Naive thymus-derived CD8-positive, alpha-beta T cell (primary cell): Measurements from ENCODE around the gene UBE2A. TPM values are rescaled to one million over a fixed set of nuclear protein-coding genes. Genes with fewer than 3 reads are reported as not detected.

Experiments used
- ATAC-seq, 2 donors: fragments of 150-1000 bp; cut with Tn5 transposase in 1 of 2; sonication (Bioruptor Pico), chemical (Tn5 transposase) in 1 of 2; 1 replicate in 1 of 2; 2 replicates in 1 of 2; pipeline ENCODE4 v1.10.0; 2021; ENCODE audit warnings: mild to moderate bottlenecking in 2 of 2, moderate library complexity in 2 of 2
- POLR2A ChIA-PET: fragments of 350-600 bp; sonication (Branson Sonifier 250); formaldehyde crosslinking; loops from one replicate; lab custom pipeline; 2021; ENCODE audit warnings: antibody characterized with exemption; lab: Charles Lee
- DNase-seq, 10 donors: peaks; one replicate each; pipeline versions ENCODE4 v3.0.0 to v3.0.0-alpha.2; 2020 to 2022
- H3K27ac Mint-ChIP-seq, 10 donors: one replicate each; pipeline ENCODE4 v1.8.0; 2020 to 2022; ENCODE audit warnings: mild to moderate bottlenecking in 10 of 10, mixed read lengths in 10 of 10, moderate library complexity in 4 of 10, inconsistent platforms in 1 of 10
- H3K27me3 Mint-ChIP-seq, 5 donors: one replicate each; pipeline ENCODE4 v1.8.0; 2021 to 2022; ENCODE audit warnings: mixed read lengths in 5 of 5
- H3K36me3 Mint-ChIP-seq, 3 donors: one replicate each; pipeline ENCODE4 v1.8.0; 2020 to 2022; ENCODE audit warnings: mixed read lengths in 3 of 3, mild to moderate bottlenecking in 2 of 3, inconsistent platforms in 1 of 3
- H3K4me1 Mint-ChIP-seq, 4 donors: one replicate each; pipeline ENCODE4 v1.8.0; 2021 to 2022; ENCODE audit warnings: mixed read lengths in 4 of 4
- H3K4me3 Mint-ChIP-seq, 10 donors: one replicate each; pipeline ENCODE4 v1.8.0; 2020 to 2022; ENCODE audit warnings: mild to moderate bottlenecking in 10 of 10, mixed read lengths in 10 of 10, moderate library complexity in 6 of 10, inconsistent platforms in 1 of 10
- H3K9me3 Mint-ChIP-seq, 9 donors: one replicate each; pipeline ENCODE4 v1.8.0; 2020 to 2022; ENCODE audit warnings: mixed read lengths in 9 of 9, mild to moderate bottlenecking in 3 of 9, inconsistent platforms in 1 of 9, moderate library complexity in 1 of 9
- polyA plus RNA-seq, 3 donors: library from polyadenylated mRNA; unstranded; fragments of 300-500 nt; fragmentation: Illumina TruSeq; gene quantifications; one replicate each; pipeline ENCODE4 v1.2.3, GENCODE V29; 2021
- total RNA-seq, 8 experiments: library from RNA in 2 of 8; stranded (reverse) in 2 of 8; gene quantifications; one replicate each; pipeline ENCODE4 v1.2.3 and lab custom pipeline; 2021 to 2026

The UBE2A gene
- total and polyA plus RNA-seq, 5 experiments from 2014 or later = 31.5 to 43.5 (median 41.0) TPM

DNA sequence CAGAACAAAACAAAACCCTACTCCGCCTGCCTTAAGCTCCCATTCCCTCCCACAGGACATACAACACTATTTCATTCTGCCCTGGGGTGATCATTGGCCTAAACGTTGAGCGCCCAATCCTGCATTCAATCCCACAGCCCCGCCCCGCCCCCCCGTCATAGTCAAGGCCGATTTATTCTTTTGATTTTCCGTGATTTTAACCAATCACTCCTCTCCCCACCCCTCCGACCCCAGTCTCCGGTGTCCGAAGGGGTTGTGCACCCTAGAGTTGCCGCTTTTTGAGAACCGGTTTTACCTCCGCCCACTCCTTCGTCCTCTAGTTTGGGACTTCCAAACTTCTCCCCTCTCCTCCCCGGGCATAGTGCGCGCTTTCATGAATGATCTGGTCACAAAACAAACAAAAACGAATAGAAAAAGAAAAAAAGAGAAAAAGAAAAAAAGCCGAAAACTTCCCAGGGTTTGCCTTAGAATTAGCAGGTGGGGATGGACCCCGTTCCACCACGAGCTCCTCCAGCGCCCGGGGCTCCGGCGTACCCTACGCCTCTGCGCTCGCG is 446 bp upstream of the UBE2A start:
- H3K4me3 Mint-ChIP-seq = peak overlapping the region; percentile 80 to 94 (median 88)
- DNase-seq (peak in 2 of 10 donors; percentile 3 to 11), ATAC-seq (peak; percentile 2 to 5)
- POLR2A ChIA-PET = interaction anchor here (0.5 to 3.5 kb wide), 9 partner anchors 8 to 217 kb away, joined by 3 to 29 read pairs (median 7); partner anchors contain the start of genes NKRF, RPL39, SEPTIN6 and SLC25A5
- peak overlapping the region; percentile 77 to 97 (median 88) for H3K27ac Mint-ChIP-seq
- H3K4me1 Mint-ChIP-seq = peaks cover 4 to 25% (median 16%) of the 10 kb centered on the region in 4 donors
- peaks cover 0 to 4% (median 0%) of the 10 kb centered on the region in 9 donors for H3K9me3 Mint-ChIP-seq
- H3K27me3 Mint-ChIP-seq = no peaks in the 10 kb centered on the region
- H3K36me3 Mint-ChIP-seq = peaks cover 0 to 5% (median 4%) of the 10 kb centered on the region in 3 donors

DNA sequence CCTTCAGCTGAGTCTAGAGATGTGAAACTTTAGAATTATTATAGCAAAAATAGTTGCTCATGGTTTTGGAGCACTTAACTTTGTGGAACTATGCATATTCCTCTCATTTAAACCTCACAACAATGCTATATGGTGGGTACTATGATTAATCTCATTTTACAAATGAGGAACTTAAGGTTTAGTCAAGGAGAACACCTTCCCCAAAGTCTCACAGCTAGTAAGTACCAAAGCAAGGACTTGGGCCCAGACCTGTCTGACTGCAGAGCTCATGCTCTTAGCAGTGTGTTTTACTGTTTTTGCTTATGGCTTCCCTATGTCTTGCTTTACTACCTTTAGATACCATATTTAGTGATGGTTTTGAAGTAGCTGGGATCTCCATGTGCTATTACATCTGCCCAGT is 5.1 kb downstream of the UBE2A start:
- POLR2A ChIA-PET = interaction anchor here (0.6 kb wide), 1 partner anchor 38 kb away, joined by 6 read pairs; no protein-coding TSS in a partner anchor
- H3K4me3 Mint-ChIP-seq = no peak overlapping the region
- peaks cover 0 to 4% (median 0%) of the 10 kb centered on the region in 9 donors for H3K9me3 Mint-ChIP-seq
- H3K27me3 Mint-ChIP-seq = no peaks in the 10 kb centered on the region
- no peak for ATAC-seq
- peaks cover 0 to 10% (median 0%) of the 10 kb centered on the region in 3 donors for H3K36me3 Mint-ChIP-seq
- peak overlapping the region in 1 of 10 donors; percentile 19 for H3K27ac Mint-ChIP-seq
- no peak for DNase-seq
- H3K4me1 Mint-ChIP-seq = peaks cover 0 to 36% (median 9%) of the 10 kb centered on the region in 4 donors

DNA sequence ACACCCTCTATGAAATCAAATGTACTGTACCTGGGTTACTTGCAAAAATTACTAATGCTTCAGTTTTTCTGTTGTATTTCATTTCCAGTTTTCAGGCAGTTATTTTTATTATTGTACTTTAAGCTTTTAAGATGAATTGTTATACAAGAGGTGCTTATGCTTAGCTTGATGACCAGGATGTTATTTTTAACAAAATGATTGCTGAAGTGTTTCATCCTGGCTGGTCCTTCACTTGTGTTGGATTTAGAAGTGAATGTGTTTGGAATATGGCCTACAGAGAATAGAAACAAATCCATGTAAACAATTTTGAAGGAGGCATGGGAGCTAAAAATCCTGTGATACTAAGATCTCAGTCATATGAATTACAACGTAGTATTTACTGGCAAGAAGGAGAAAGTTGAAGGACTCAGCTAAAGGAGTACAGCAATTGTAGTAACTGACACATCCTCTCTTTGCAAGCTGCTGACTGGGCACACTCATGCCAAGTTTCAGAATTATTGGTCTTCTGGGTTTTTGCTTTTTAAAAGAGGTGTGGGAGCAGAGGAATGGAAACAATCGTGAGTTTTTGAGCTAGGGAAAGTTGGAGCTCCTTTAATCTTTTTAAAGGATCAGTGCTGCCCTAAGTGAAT is 9.2 kb downstream of the UBE2A start:
- H3K27ac Mint-ChIP-seq = peak overlapping the region in 4 of 10 donors; percentile 14 to 65 (median 50)
- no peak for ATAC-seq

DNA sequence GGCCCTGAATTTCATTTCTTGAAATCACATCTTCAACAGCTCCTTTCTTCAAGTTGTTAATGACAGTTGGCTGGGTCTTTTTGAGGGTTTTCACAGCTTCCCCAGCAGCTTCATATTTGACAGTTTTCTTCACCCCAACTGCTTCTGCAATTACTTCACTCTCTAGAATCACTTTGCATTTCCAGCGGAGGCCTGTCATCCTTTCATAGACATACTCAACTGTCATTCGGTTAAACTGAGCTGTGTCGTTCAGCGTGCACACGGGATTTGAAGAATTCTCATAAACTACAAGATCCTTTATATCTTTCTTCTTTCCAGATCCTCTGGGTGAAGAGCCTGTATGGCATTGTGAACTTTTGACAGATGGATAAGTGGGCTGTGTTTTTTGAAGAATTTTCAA is 15.4 kb downstream of the UBE2A start:
- peak overlapping the region in 1 of 10 donors; percentile 25 for H3K27ac Mint-ChIP-seq
- no peaks in the 10 kb centered on the region for H3K27me3 Mint-ChIP-seq
- H3K36me3 Mint-ChIP-seq = peaks cover 3 to 58% (median 15%) of the 10 kb centered on the region in 3 donors
- ATAC-seq (no peak), DNase-seq (no peak)
- H3K4me3 Mint-ChIP-seq = no peak overlapping the region
- POLR2A ChIA-PET = no interaction called here
- H3K9me3 Mint-ChIP-seq = no peaks in the 10 kb centered on the region
- H3K4me1 Mint-ChIP-seq = peaks cover 0 to 3% (median 0%) of the 10 kb centered on the region in 4 donors

More for the DNA sequence above, 9.2 kb downstream of the UBE2A start:
- H3K27me3 Mint-ChIP-seq = no peaks in the 10 kb centered on the region
- DNase-seq = no peak
- H3K4me3 Mint-ChIP-seq = no peak overlapping the region
- peaks cover 0 to 20% (median 3%) of the 10 kb centered on the region in 4 donors for H3K4me1 Mint-ChIP-seq
- POLR2A ChIA-PET = interaction anchor here (2.0 kb wide), 1 partner anchor 22 kb away, joined by 7 read pairs; no protein-coding TSS in a partner anchor
- peaks cover 0 to 12% (median 0%) of the 10 kb centered on the region in 3 donors for H3K36me3 Mint-ChIP-seq
- H3K9me3 Mint-ChIP-seq = no peaks in the 10 kb centered on the region

DNA sequence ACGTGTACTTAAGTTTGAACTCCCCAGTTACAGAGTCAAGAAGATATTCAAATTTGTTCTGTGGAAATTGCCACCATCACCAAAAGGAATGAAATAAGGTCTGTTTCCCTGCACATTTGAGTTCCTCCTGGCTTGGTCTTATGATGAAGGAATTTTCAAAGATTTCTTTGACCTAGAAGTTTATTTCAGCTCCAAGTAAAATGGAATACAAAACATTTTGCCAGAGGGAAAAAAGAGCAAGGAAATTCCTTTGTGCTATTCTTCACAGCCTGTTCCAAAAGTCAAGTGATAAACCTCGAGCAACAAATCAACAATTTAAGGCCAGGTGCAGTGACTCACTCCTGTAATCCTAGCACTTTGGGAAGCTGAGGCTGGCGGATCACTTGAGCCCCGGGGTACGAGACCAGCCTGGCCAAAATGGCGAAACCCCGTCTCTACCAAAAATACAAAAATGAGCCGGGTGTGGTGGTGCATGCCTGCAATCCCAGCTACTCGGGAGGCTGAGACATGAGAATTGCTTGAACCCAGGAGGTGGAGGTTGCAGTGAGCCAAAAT is 28.4 kb downstream of the UBE2A start:
- peak overlapping the region in 2 of 10 donors; percentile 3 to 35 for H3K27ac Mint-ChIP-seq
- DNase-seq (no peak), ATAC-seq (no peak)
- H3K9me3 Mint-ChIP-seq = no peaks in the 10 kb centered on the region
- peaks cover 12 to 48% (median 35%) of the 10 kb centered on the region in 4 donors for H3K4me1 Mint-ChIP-seq
- H3K4me3 Mint-ChIP-seq = peak overlapping the region in 1 of 10 donors; percentile 33
- H3K36me3 Mint-ChIP-seq = peaks cover 0 to 26% (median 0%) of the 10 kb centered on the region in 3 donors
- POLR2A ChIA-PET = interaction anchor here (0.6 to 0.7 kb wide), 2 partner anchors 154 to 182 kb away, joined by 3 read pairs; no protein-coding TSS in a partner anchor
- H3K27me3 Mint-ChIP-seq = no peaks in the 10 kb centered on the region

DNA sequence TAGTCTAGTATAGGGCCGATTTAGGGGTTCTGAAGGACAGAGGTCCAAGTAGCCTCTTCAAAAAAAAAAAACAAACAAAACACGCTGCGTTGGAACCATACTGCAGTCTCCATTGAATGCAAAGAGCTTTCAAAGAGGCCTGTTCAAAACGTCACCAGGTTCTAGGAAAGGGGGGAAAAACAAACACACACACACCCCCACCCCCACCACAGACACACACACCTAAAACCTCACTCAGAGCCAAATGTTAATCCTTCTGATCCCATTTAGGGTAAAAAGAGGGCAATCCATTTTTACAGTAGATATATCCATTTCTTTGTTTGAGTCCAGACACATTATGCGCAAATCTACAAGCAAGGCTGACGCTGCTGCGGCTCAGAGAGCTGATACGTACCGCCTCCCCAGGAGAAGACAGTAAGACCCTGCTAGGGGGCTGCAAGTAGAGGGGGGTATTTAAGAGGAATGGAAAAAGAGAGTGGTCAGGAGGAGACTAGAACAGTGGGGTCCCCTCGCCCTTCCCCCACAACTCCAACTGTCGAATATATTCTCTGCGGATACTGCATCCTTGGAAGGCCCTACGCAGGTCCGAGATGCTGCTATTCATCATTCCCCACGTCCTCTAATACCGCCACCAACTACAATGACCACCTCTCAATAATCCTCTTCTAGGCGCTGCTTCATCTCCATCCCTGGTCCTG is 30.6 kb downstream of the UBE2A start:
- H3K36me3 Mint-ChIP-seq = peaks cover 0 to 21% (median 0%) of the 10 kb centered on the region in 3 donors
- no peaks in the 10 kb centered on the region for H3K9me3 Mint-ChIP-seq
- ATAC-seq (no peak), DNase-seq (peak in 2 of 10 donors; percentile 5 to 13)
- H3K4me1 Mint-ChIP-seq = peaks cover 11 to 42% (median 29%) of the 10 kb centered on the region in 4 donors
- H3K27ac Mint-ChIP-seq = peak overlapping the region; percentile 81 to 98 (median 95)
- POLR2A ChIA-PET = interaction anchor here (0.9 to 3.2 kb wide), 7 partner anchors 22 to 187 kb away, joined by 3 to 29 read pairs (median 6); partner anchors contain the start of genes RPL39, SEPTIN6 and UBE2A
- no peaks in the 10 kb centered on the region for H3K27me3 Mint-ChIP-seq
- peak overlapping the region; percentile 87 to 98 (median 92) for H3K4me3 Mint-ChIP-seq

DNA sequence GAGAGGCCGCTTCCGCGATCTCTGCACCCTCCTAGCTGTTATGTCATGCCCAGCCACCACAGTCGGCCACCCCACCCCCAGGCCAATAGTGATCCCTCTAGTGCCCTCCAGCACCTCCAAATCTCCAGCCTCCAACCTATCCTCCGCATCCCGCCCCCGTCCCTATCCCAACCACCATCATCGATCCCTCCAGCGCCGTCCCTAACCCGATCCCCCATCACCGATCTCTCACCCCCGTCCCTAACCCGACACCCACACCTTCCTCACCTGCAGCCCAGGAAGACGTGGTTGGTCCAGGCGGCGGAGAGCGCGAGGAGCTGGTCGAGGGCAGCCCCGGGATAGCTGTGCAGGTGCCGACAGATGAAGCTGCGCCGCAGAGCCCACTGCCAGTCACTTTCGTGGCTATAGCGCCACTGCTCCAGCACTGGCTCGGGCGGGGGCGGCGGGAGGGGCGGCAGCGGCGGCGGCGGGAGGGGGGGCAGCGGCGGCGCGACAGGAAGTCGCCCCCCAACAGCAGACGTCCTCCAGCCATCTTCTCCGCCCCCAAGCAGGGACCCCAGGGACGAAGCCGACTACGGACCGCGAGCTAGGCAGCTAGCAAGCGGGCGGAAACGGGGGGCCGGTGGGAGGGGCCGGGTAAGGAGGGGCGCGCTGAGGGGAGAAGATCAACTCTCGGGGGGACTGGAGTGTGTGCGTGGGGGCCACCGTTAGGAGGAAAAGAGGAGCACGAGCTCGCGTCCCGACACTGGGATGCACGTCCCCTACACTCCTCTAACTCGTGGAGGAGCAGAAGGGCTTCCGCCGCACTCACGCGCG is 31.3 kb downstream of the UBE2A start:
- POLR2A ChIA-PET = interaction anchor here (0.5 to 3.2 kb wide), 18 partner anchors 12 to 246 kb away, joined by 3 to 29 read pairs (median 4); partner anchors contain the start of genes RPL39, SEPTIN6, SLC25A5 and STEEP1
- Mint-ChIP-seq H3K4me3 (peak overlapping the region; percentile 87 to 98 (median 94)), H3K9me3 (no peaks in the 10 kb centered on the region)

DNA sequence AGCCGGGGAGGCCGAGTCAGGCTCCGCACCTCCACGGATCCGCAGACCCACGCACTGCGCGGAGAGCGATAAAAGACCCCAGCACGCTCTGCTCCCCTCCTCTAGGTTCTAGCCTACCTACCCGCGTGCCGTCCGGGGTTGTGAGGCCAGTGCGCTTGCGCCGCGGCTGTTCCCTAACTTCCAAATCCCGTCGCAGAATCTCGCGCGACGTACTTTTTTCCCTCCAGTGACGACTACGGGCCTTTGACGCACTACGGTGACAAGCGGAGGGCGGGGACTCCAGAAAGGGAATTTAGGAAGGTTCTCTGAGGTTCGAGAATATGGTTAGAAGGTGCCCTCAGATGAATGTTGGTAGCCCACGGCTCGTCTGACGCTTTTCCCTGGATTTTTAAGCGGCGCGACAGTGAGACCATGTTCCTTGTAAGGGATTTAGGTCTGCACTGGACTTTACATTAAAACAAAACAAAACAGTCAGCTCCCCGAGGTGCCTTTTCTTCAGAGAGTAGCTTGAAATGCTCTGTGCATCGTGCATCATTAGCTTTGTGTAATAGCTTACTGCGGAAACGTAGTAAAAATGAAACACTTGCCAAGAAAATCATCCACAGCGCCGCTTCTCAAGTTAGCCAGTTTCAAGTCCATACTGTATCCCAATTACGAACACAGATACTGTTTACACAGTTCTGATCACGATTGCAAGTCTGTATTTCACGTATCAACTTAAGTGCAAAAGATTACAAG is 32.1 kb downstream of the UBE2A start, which contains the start of gene NKRF:
Gene NKRF (minus strand): TSS at position 145 of the 738 bp plus-strand sequence.
- POLR2A ChIA-PET = interaction anchor here (0.7 to 3.2 kb wide), 13 partner anchors 13 to 185 kb away, joined by 3 to 29 read pairs (median 5); partner anchors contain the start of genes RPL39, STEEP1 and UBE2A
- peak; percentile 79 to 82 for ATAC-seq

More for the DNA sequence above, 31.3 kb downstream of the UBE2A start:
- Mint-ChIP-seq H3K27me3 (no peaks in the 10 kb centered on the region), H3K27ac (peak overlapping the region; percentile 94 to 99 (median 98)), H3K4me1 (peaks cover 12 to 48% (median 34%) of the 10 kb centered on the region in 4 donors), H3K36me3 (peaks cover 0 to 18% (median 0%) of the 10 kb centered on the region in 3 donors)
- DNase-seq (peak in 8 of 10 donors; percentile 34 to 82 (median 56)), ATAC-seq (peak; percentile 60 to 71)

DNA sequence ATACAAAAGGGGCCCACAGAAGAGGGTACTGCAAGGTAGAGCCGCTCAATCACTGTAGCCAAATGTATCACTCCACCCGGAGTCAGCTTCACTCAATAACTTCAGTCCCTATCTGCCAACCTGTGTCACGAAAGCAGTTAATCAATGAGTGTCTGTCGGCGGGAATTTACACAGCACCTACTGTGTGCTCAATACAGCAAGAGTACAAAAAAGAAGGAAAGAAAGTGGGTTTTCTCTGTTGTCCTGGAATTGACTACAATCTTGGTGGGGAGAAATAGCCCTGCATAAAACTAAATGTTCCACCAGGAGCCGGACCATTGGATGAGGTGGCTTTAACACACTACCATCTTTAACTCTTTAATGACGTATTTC is 32.6 kb downstream of the UBE2A start:
- no peaks in the 10 kb centered on the region for H3K27me3 Mint-ChIP-seq
- peak overlapping the region; percentile 87 to 98 (median 94) for H3K4me3 Mint-ChIP-seq
- peak overlapping the region; percentile 94 to 99 (median 98) for H3K27ac Mint-ChIP-seq
- no peaks in the 10 kb centered on the region for H3K9me3 Mint-ChIP-seq
- POLR2A ChIA-PET = interaction anchor here (0.5 to 3.2 kb wide), 4 partner anchors 33 to 262 kb away, joined by 3 to 29 read pairs (median 10); partner anchors contain the start of genes RPL39 and UBE2A
- ATAC-seq (no peak), DNase-seq (no peak)
- peaks cover 11 to 46% (median 33%) of the 10 kb centered on the region in 4 donors for H3K4me1 Mint-ChIP-seq
- H3K36me3 Mint-ChIP-seq = peaks cover 0 to 10% (median 0%) of the 10 kb centered on the region in 3 donors

More for the DNA sequence above, 32.1 kb downstream of the UBE2A start, which contains the start of gene NKRF:
- Mint-ChIP-seq H3K27ac (peak within 1 kb of the TSS; percentile 94 to 99 (median 98)), H3K27me3 (no peaks in the 10 kb centered on the region), H3K9me3 (no peaks in the 10 kb centered on the region), H3K4me3 (peak within 1 kb of the TSS; percentile 87 to 98 (median 94)), H3K4me1 (peaks cover 12 to 48% (median 34%) of the 10 kb centered on the region in 4 donors), H3K36me3 (peaks cover 0 to 13% (median 0%) of the 10 kb centered on the region in 3 donors)
- DNase-seq = peak; percentile 83 to 96 (median 90)

DNA sequence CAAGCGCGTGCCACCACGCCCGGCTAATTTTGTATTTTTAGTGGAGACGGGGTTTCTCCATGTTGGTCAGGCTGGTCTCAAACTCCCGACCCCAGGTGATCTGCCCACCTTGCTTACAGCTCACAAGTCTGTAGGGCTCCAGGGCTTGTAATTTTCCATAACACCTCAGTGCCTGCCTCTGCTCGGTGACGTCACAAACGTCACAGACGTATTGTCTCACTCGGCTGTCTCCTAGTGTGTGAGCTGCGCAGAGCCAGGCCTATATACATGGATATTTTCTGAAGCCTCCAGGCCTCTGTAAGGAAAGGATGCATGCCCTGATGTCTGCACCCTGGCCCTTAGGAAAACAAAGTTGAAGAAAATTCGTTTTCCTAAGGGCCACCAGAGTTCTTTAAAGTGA is 40.4 kb downstream of the UBE2A start:
- Mint-ChIP-seq H3K4me3 (no peak overlapping the region), H3K27ac (peak overlapping the region in 3 of 10 donors; percentile 25 to 46 (median 25)), H3K27me3 (no peaks in the 10 kb centered on the region), H3K9me3 (no peaks in the 10 kb centered on the region), H3K4me1 (peaks cover 2 to 50% (median 16%) of the 10 kb centered on the region in 4 donors), H3K36me3 (peaks cover 0 to 21% (median 0%) of the 10 kb centered on the region in 3 donors)
- POLR2A ChIA-PET = no interaction called here
- no peak for ATAC-seq
- DNase-seq = no peak
